Skeletal muscle satellite cell (primary cell): ENCODE results near the gene FAM131C. TPM values are rescaled to one million over a fixed set of nuclear protein-coding genes. Genes with fewer than 3 reads are reported as not detected.

ENCODE experiments used
- H3K27me3 ChIP-seq: 2 replicates; pipeline ENCODE4 v1.7.0; 2013; ENCODE audit warnings: low read length; ENCODE audit not compliant: control insufficient read depth, insufficient read depth
- H3K36me3 ChIP-seq: 2 replicates; pipeline ENCODE4 v1.7.0; 2013; ENCODE audit warnings: mild to moderate bottlenecking, control low read depth, low read length; ENCODE audit not compliant: insufficient read depth
- H3K4me1 ChIP-seq: 2 replicates; pipeline ENCODE4 v1.7.0; 2013; ENCODE audit warnings: low read length; ENCODE audit not compliant: control insufficient read depth, insufficient read depth
- H3K4me2 ChIP-seq: 2 replicates; pipeline ENCODE4 v1.7.0; 2013; ENCODE audit warnings: mild to moderate bottlenecking, low read length
- H3K4me3 ChIP-seq: 2 replicates; pipeline ENCODE4 v1.7.0; 2013; ENCODE audit warnings: low read length
- H3K9ac ChIP-seq: 2 replicates; pipeline ENCODE4 v1.7.0; 2013; ENCODE audit warnings: mild to moderate bottlenecking, low read depth, low read length, moderate library complexity
- H3K9me3 ChIP-seq: replicated peaks from 2 replicates; pipeline ENCODE4 v1.7.0; 2013; ENCODE audit warnings: mild to moderate bottlenecking, control low read depth, low read length
- total RNA-seq: library from RNA; depleted of rRNA; stranded (reverse); fragments of >200 nt; gene quantifications from 2 replicates; pipeline ENCODE4 v1.2.3, GENCODE V29; 2012; rRNA removed

FAM131C gene, protein sequence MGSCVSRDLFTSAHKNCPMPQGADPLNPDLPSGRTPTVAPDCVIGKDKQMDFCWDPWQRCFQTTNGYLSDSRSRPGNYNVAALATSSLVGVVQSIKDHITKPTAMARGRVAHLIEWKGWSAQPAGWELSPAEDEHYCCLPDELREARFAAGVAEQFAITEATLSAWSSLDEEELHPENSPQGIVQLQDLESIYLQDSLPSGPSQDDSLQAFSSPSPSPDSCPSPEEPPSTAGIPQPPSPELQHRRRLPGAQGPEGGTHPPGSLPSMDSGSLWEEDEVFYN
- 0.51 TPM in 1 of 2 replicates, not detected in the other for total RNA-seq

DNA sequence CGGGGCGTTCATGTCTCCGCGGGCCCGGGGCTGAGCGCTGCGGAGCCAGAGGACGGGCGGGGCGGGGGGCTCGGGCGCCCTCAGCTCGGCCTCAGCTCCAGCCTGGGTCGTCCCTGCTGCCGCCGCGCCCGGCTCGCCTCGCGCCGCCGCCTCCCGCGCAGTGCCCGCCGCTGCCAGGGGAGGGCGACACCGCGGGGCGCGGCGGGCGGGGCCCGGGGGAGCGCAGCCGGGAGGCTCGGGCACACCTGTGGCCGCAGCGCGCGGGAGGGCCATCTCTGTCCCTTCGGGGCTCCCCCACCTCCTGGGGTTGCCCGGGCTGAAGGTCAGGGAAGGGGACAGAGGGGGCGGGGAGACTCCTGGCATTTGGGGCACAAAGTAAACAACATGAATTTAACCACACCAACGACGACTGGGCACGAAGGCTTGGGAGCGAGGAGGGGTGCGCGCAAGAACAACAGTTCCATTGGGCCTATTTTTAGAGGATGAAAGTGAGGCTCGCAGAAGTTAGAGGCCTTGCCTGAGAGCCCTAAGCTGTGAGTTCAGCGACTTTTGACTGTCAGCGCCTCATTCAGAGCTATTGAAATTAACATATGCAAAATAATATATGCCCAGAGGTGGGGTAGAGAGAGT is at the start of gene FAM131C:
FAM131C (minus strand) TSS at position 162 of the 630 bp plus-strand sequence. CDS start 209 bp downstream, outside the sequence.
- H3K4me1 ChIP-seq: peaks cover 43% of the 10 kb centered on the region
- H3K4me2 ChIP-seq: peak within 1 kb of the TSS; percentile 77
- H3K4me3 ChIP-seq: peak within 1 kb of the TSS; percentile 60
- no peaks in the 10 kb centered on the region for H3K27me3 ChIP-seq
- no peaks in the 10 kb centered on the region for H3K36me3 ChIP-seq
- H3K9ac ChIP-seq: peak within 1 kb of the TSS; percentile 40
- no peaks in the 10 kb centered on the region for H3K9me3 ChIP-seq

DNA sequence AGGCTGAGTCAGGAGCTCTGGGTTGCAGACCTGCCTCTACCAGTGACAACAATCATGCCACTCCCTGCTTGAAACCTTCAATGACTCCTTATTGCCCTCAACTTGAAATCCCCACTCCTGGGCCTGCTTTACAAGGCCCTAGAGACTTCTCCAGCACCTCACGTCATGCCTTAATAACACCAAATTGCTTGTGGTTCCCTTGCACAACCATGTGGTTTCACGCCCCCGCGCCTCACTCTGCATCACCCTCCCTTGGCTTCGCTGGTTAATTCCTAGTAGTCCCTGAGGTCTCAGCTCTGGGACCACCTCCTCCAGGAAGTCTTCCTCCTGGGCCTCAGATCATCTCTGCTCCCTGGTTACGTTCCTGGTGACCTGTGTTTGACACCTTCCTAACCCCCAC is 49.5 kb upstream of the FAM131C start:
- Histone ChIP-seq H3K4me2 (peak overlapping the region; percentile 7), H3K36me3 (peaks cover 54% of the 10 kb centered on the region), H3K27me3 (no peaks in the 10 kb centered on the region), H3K9ac (no peak overlapping the region), H3K9me3 (no peaks in the 10 kb centered on the region), H3K4me1 (peaks cover 23% of the 10 kb centered on the region), H3K4me3 (no peak overlapping the region)

DNA sequence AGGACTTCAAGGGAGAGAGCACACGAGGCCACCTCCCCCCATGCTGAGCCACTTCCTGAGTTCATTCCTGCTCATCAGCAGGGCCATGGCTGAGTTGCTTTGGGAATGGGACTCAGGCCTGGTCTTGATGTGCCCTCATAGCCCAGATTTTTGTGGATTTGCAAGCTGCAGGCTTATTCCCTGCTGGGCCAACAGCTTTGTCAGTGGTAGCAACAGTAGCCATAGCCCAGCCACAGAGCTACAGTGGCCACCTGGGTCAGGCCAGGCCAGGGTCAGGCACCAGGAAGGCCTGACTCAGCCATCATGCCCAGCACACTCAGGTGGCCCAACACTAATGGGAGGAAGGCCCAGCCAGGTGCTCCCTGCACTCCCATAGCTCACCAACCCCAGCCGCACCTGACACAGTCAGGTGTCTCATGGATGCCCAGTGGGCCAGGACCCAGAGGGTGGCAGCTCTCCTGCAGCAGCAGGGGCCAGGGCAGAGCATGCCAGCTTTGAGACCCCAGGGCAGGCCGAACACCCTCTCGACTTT is 49.0 kb upstream of the FAM131C start:
- H3K4me2 ChIP-seq: peak overlapping the region; percentile 7
- H3K27me3 ChIP-seq: no peaks in the 10 kb centered on the region
- H3K9me3 ChIP-seq: no peaks in the 10 kb centered on the region
- H3K4me3 ChIP-seq: no peak overlapping the region
- H3K9ac ChIP-seq: no peak overlapping the region
- H3K4me1 ChIP-seq: peaks cover 28% of the 10 kb centered on the region
- peaks cover 50% of the 10 kb centered on the region for H3K36me3 ChIP-seq

DNA sequence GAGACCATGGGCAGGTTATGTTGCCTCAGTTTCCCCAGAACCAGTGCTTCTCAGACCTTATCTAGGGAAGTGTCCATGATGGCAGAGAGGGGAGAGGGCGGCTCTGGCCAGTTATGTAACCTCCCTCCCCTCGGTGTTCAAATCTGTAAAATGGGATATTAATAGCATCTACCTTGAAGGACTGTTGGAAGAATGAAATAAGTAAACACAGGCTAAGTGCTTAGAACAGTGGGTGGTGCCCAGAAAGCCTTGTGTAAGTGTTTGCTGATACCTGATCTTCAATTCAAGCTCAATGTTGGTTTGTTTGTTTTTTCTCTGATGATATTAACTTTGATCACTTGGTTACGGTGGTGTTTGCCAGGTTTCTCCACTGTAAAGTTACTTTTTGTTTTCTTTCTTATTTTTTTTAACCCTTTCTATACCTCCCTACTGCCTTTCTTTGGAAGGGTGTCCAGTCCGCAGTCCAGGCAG is 47.5 kb upstream of the FAM131C start:
- Histone ChIP-seq H3K9me3 (no peaks in the 10 kb centered on the region), H3K4me2 (no peak overlapping the region), H3K4me3 (no peak overlapping the region), H3K4me1 (peaks cover 35% of the 10 kb centered on the region), H3K9ac (no peak overlapping the region), H3K27me3 (no peaks in the 10 kb centered on the region), H3K36me3 (peaks cover 35% of the 10 kb centered on the region)

DNA sequence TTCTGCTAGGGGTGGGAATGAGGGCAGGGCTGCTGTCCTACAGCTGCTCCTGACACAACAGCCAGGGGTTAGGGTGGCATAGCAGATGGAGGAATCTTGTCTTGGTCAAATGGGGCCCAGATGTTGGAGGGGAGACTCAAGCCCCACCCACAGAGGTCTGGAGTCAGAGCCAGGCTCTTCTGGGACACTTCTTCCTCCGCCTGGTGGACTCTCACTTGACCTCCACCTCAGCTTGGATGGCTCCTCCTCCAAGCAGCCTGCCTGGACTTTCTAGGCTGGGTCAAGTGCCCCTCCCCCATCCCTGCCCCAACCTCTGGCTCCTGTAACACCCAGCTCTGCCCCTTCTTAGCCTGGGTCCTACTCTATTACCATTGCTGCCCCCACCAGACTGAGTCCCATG is 47.0 kb upstream of the FAM131C start:
- Histone ChIP-seq H3K36me3 (peaks cover 30% of the 10 kb centered on the region), H3K27me3 (no peaks in the 10 kb centered on the region), H3K9me3 (no peaks in the 10 kb centered on the region), H3K4me1 (peaks cover 35% of the 10 kb centered on the region), H3K4me2 (no peak overlapping the region), H3K4me3 (no peak overlapping the region), H3K9ac (no peak overlapping the region)

DNA sequence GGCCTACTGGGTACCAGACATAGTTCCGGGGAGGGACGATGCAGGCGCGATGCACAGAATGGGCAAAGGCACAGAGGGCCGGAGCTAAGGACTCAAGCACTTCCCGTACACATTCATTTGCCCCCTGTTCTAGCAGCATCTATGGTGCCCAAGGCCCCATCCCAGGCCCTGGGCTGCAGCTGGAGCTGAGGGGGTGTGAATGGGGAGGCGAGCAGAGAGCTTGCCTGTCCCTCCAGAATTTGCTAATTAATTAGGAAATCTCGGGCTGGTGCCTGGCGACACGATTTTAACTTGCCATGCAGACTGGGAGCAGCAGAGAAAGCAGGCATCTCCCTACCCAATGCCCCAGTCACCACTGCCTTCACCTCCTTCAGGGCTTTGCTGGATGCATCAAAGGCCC is 46.5 kb upstream of the FAM131C start:
- no peaks in the 10 kb centered on the region for H3K27me3 ChIP-seq
- H3K9me3 ChIP-seq: no peaks in the 10 kb centered on the region
- H3K4me3 ChIP-seq: no peak overlapping the region
- peaks cover 35% of the 10 kb centered on the region for H3K4me1 ChIP-seq
- H3K36me3 ChIP-seq: peaks cover 27% of the 10 kb centered on the region
- H3K9ac ChIP-seq: no peak overlapping the region
- H3K4me2 ChIP-seq: no peak overlapping the region

DNA sequence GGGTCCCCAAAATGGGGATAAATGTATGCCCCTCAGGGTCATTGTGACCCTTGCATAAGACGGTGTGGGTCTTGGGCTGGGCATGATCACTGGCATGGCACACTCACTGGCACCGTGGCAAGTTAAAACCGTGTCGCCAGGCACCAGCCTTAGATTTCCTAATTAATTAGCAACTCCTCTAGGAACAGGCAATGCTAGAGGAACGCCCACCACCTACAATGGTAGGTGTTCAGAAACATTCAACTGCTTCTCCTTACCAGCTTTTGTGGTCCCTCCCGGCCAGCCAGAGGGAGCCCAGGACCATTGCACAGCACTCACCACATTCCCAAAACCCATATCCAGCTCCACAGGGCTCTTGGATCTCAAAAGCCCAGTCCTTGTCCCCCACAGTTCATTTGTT is 46.1 kb upstream of the FAM131C start:
- Histone ChIP-seq H3K27me3 (no peaks in the 10 kb centered on the region), H3K36me3 (peaks cover 23% of the 10 kb centered on the region), H3K4me1 (peaks cover 35% of the 10 kb centered on the region), H3K4me2 (no peak overlapping the region), H3K9ac (no peak overlapping the region), H3K4me3 (no peak overlapping the region), H3K9me3 (no peaks in the 10 kb centered on the region)

DNA sequence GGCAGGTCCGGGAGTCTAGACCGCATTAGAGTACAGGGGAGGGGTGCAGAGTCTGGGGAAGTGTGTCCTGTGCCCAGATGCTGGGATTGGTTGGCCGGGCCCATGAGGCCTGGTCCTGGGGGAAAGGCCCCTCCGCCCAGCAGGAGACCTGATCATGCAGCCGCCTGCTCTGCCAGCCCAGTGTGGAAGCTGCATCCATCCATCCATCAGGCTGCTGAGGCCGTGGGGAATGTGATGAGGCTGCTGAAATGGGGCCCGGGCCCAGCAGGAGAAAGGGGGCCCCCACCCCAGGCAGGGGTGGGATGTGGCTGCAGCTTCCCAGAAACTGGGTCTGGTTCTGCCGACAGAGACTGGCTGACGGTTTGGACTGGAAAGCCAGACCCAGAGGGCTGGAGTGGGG is 45.3 kb upstream of the FAM131C start:
- no peaks in the 10 kb centered on the region for H3K27me3 ChIP-seq
- H3K9ac ChIP-seq: no peak overlapping the region
- H3K36me3 ChIP-seq: peaks cover 17% of the 10 kb centered on the region
- H3K4me2 ChIP-seq: no peak overlapping the region
- peaks cover 35% of the 10 kb centered on the region for H3K4me1 ChIP-seq
- H3K9me3 ChIP-seq: no peaks in the 10 kb centered on the region
- no peak overlapping the region for H3K4me3 ChIP-seq

DNA sequence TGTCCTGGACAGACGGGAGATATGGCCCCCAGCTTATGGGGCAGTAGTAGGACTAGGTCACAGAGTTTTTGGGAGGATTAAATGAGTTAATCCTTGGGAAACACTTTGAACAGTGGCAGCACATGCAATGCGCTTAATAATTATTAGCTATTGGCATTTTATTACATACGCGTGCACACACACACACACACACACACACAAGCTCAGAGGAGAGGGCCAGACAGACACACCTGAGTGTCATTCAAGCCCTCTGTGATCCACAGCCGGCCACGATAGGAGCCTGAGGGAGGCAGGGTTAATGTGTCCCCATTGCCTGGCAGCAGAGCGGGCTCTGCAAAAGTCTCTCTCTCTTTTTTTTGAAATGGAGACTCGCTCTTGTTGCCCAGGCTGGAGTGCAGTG is 44.5 kb upstream of the FAM131C start:
- Histone ChIP-seq H3K36me3 (peaks cover 12% of the 10 kb centered on the region), H3K9ac (no peak overlapping the region), H3K4me1 (peaks cover 36% of the 10 kb centered on the region), H3K27me3 (no peaks in the 10 kb centered on the region), H3K4me3 (no peak overlapping the region), H3K4me2 (peak overlapping the region; percentile 34), H3K9me3 (no peaks in the 10 kb centered on the region)

DNA sequence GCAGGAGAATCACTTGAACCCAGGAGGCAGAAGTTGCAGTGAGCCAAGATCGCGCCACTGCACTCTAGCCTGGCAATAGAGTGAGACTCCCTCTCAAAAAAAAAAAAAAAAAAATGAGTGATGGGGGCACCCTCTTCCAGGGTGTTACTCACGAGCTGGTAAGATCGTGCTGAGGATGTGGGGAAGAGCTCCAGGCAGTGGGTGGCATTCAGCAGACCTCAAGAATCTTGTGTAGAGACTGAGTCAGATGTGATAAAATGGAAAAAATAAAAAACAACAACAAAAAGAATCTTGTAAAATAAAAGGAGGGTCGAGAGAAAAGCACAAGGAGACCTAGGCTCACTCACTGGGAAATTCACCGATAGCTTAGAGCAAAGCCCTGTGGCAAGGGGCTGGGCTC is 43.9 kb upstream of the FAM131C start:
- peaks cover 36% of the 10 kb centered on the region for H3K4me1 ChIP-seq
- H3K9ac ChIP-seq: no peak overlapping the region
- no peak overlapping the region for H3K4me3 ChIP-seq
- H3K27me3 ChIP-seq: no peaks in the 10 kb centered on the region
- no peaks in the 10 kb centered on the region for H3K9me3 ChIP-seq
- peaks cover 8% of the 10 kb centered on the region for H3K36me3 ChIP-seq
- H3K4me2 ChIP-seq: peak overlapping the region; percentile 34

DNA sequence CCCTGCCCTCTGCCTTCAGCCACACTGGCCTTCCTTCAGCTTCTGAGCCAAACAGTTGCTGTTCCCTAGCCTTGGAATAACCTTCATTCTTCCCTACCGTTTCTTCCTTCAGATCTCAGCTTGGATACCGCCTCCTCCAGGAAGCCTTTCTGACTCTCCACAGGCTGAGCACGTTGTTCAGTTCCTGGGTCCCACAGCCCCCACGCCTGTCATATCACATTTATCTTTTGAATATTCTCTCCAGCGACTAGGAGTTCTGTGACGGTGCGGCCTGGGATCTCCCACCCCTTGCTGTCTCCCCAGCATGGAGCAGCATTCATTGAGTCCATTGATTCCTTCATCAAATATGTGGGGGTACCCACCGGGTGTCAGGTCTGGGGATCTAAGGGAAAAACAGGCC is 43.2 kb upstream of the FAM131C start:
- Histone ChIP-seq H3K4me2 (no peak overlapping the region), H3K27me3 (no peaks in the 10 kb centered on the region), H3K36me3 (peaks cover 1% of the 10 kb centered on the region), H3K9ac (no peak overlapping the region), H3K4me1 (peaks cover 39% of the 10 kb centered on the region), H3K9me3 (no peaks in the 10 kb centered on the region), H3K4me3 (no peak overlapping the region)
